H9 (cell line): Measurements from ENCODE around the gene SIDT2. TPM values are rescaled to one million over a fixed set of nuclear protein-coding genes. Genes with fewer than 3 reads are reported as not detected.
"Not testable (repeated sequence)": the region's sequence is repeated elsewhere in the genome, so short reads cannot be mapped to it uniquely, and the experiment has no call there.

Experiments
- DNase-seq: peaks from one replicate; pipeline ENCODE4 v3.0.0-alpha.2; 2017
- H2AFZ ChIP-seq: one replicate; pipeline ENCODE4 v1.6.1; 2013; ENCODE audit warnings: mild to moderate bottlenecking, low read length, control low read depth, moderate library complexity
- H2AK5ac ChIP-seq: 2 replicates; pipeline ENCODE4 v1.6.1; 2013; ENCODE audit warnings: low read length, control low read depth, mixed read lengths; ENCODE audit not compliant: insufficient read length
- H2BK120ac ChIP-seq: one replicate; pipeline ENCODE4 v1.6.1; 2013; ENCODE audit warnings: low read depth, mild to moderate bottlenecking, low read length, control low read depth, inconsistent platforms; ENCODE audit not compliant: poor library complexity, severe bottlenecking
- H2BK12ac ChIP-seq: 2 replicates; pipeline ENCODE4 v1.6.1; 2013; ENCODE audit warnings: low read length, control low read depth, mixed read lengths, low read depth; ENCODE audit not compliant: insufficient read length
- H2BK15ac ChIP-seq: 2 replicates; pipeline ENCODE4 v1.6.1; 2013; ENCODE audit warnings: low read depth, low read length, control low read depth
- H2BK20ac ChIP-seq: one replicate; pipeline ENCODE4 v1.6.1; 2013; ENCODE audit warnings: low read depth, mild to moderate bottlenecking, low read length, control low read depth, inconsistent platforms; ENCODE audit not compliant: poor library complexity, severe bottlenecking
- H2BK5ac ChIP-seq: 2 replicates; pipeline ENCODE4 v1.6.1; 2013; ENCODE audit warnings: low read length, control low read depth, mixed read lengths; ENCODE audit not compliant: insufficient read length
- H3K14ac ChIP-seq: 2 replicates; pipeline ENCODE4 v1.6.1; 2013; ENCODE audit warnings: low read length, control low read depth; ENCODE audit not compliant: insufficient read depth
- H3K18ac ChIP-seq: 2 replicates; pipeline ENCODE4 v1.6.1; 2013; ENCODE audit warnings: low read depth, mild to moderate bottlenecking, mixed read lengths, low read length, control low read depth; ENCODE audit not compliant: insufficient read length
- H3K23ac ChIP-seq: 2 replicates; pipeline ENCODE4 v1.6.1; 2013; ENCODE audit warnings: low read length, control low read depth, mixed read lengths, low read depth; ENCODE audit not compliant: insufficient read length
- H3K23me2 ChIP-seq: 2 replicates; pipeline ENCODE4 v1.6.1; 2013; ENCODE audit warnings: low read depth, mild to moderate bottlenecking, mixed read lengths, low read length, control low read depth; ENCODE audit not compliant: insufficient read length, poor library complexity, severe bottlenecking
- H3K27ac ChIP-seq: 2 replicates; pipeline ENCODE4 v1.5.1; 2013; ENCODE audit warnings: low read length, control low read depth, mixed read lengths, low read depth; ENCODE audit not compliant: insufficient read length
- H3K27me3 ChIP-seq: 2 replicates; pipeline ENCODE4 v1.6.1; 2013; ENCODE audit warnings: low read length, control low read depth, inconsistent platforms; ENCODE audit not compliant: insufficient read depth
- H3K4ac ChIP-seq: 2 replicates; pipeline ENCODE4 v1.6.1; 2013; ENCODE audit warnings: low read depth, mild to moderate bottlenecking, control low read depth, inconsistent platforms, low read length, moderate library complexity
- H3K4me1 ChIP-seq: 2 replicates; pipeline ENCODE4 v1.6.1; 2013; ENCODE audit warnings: low read length, control low read depth, inconsistent platforms; ENCODE audit not compliant: insufficient read depth
- H3K4me2 ChIP-seq: 2 replicates; pipeline ENCODE4 v1.6.1; 2013; ENCODE audit warnings: low read length, control low read depth, mixed read lengths; ENCODE audit not compliant: insufficient read length, insufficient read depth
- H3K56ac ChIP-seq: 2 replicates; pipeline ENCODE4 v1.6.1; 2013; ENCODE audit warnings: low read depth, mild to moderate bottlenecking, mixed read lengths, low read length, control low read depth; ENCODE audit not compliant: insufficient read length
- H3K79me1 ChIP-seq: 2 replicates; pipeline ENCODE4 v1.6.1; 2013; ENCODE audit warnings: low read depth, mild to moderate bottlenecking, moderate library complexity, low read length, control low read depth, inconsistent platforms; ENCODE audit not compliant: insufficient read depth, poor library complexity, severe bottlenecking
- H3K79me2 ChIP-seq: 2 replicates; pipeline ENCODE4 v1.6.1; 2013; ENCODE audit warnings: low read length, control low read depth, inconsistent platforms; ENCODE audit not compliant: insufficient read depth
- H3K9ac ChIP-seq: 2 replicates; pipeline ENCODE4 v1.6.1; 2013; ENCODE audit warnings: low read length, control low read depth, mixed read lengths; ENCODE audit not compliant: insufficient read length; ENCODE audit errors: extremely low read depth
- H3K9me3 ChIP-seq: one replicate; pipeline ENCODE4 v1.6.1; 2013; ENCODE audit warnings: low read depth, low read length, inconsistent platforms; ENCODE audit not compliant: control insufficient read depth
- H3T11ph ChIP-seq: one replicate; pipeline ENCODE4 v1.6.1; 2013; ENCODE audit warnings: mild to moderate bottlenecking, low read length, control low read depth, inconsistent platforms
- H4K20me1 ChIP-seq: one replicate; pipeline ENCODE4 v1.6.1; 2013; ENCODE audit not compliant: control insufficient read depth, insufficient read length, insufficient read depth
- H4K5ac ChIP-seq: 2 replicates; pipeline ENCODE4 v1.6.1; 2013; ENCODE audit warnings: low read depth, mild to moderate bottlenecking, mixed read lengths, low read length, control low read depth; ENCODE audit not compliant: insufficient read length
- H4K8ac ChIP-seq: replicated peaks from 2 replicates; pipeline ENCODE4 v1.6.1; 2013; ENCODE audit warnings: low read length, control low read depth, mixed read lengths, low read depth; ENCODE audit not compliant: insufficient read length
- H4K91ac ChIP-seq: 2 replicates; pipeline ENCODE4 v1.6.1; 2013; ENCODE audit warnings: low read depth, mild to moderate bottlenecking, moderate library complexity, mixed read lengths, low read length, control low read depth; ENCODE audit not compliant: insufficient read length
- H3K27ac Mint-ChIP-seq, 3 experiments: 2 replicates in 2 of 3; 3 replicates in 1 of 3; pipeline ENCODE4 v1.8.0; 2020 to 2021; ENCODE audit warnings: mixed read lengths in 3 of 3, mild to moderate bottlenecking in 1 of 3, moderate library complexity in 1 of 3
- H3K27me3 Mint-ChIP-seq: 2 replicates; pipeline ENCODE4 v1.8.0; 2021; ENCODE audit warnings: low read depth, mild to moderate bottlenecking, moderate library complexity, mixed read lengths
- H3K36me3 Mint-ChIP-seq, 3 experiments: 2 replicates in 2 of 3; 3 replicates in 1 of 3; pipeline ENCODE4 v1.8.0; 2020 to 2021; ENCODE audit warnings: low read depth in 3 of 3, mixed read lengths in 3 of 3; ENCODE audit not compliant: insufficient read depth in 1 of 3
- H3K4me1 Mint-ChIP-seq, 2 experiments: 2 replicates each; pipeline ENCODE4 v1.8.0; 2020; ENCODE audit warnings: mixed read lengths in 2 of 2
- H3K4me3 Mint-ChIP-seq, 2 experiments: 2 replicates in 1 of 2; 3 replicates in 1 of 2; pipeline ENCODE4 v1.8.0; 2020 to 2021; ENCODE audit warnings: mild to moderate bottlenecking in 2 of 2, mixed read lengths in 2 of 2, moderate library complexity in 1 of 2
- H3K9me3 Mint-ChIP-seq, 2 experiments: 2 replicates in 1 of 2; 3 replicates in 1 of 2; pipeline ENCODE4 v1.8.0; 2020; ENCODE audit warnings: mild to moderate bottlenecking in 2 of 2, mixed read lengths in 2 of 2, moderate library complexity in 1 of 2
- WGBS: extraction: QIAGEN DNeasy Blood & Tissue Kit; methylation state at CpG from one replicate; pipeline ENCODE4 v1.1.7; 2013; ENCODE audit warnings: missing lambda C conversion rate, low lambda C conversion rate, mixed read lengths; ENCODE audit not compliant: insufficient read length; ENCODE audit errors: extremely low coverage; 5-methylcytosine and 5-hydroxymethylcytosine counted together
- long read RNA-seq: library from polyadenylated mRNA; unstranded; transcript quantifications from one replicate; pipeline ENCODE4 v2.0.0, GENCODE V29; 2020
- total RNA-seq: library from RNA; stranded (reverse); gene quantifications from 2 replicates; pipeline ENCODE4 v1.2.1, GENCODE V29; 2021
- TF ChIP-seq, protein P1 (sequence below): fragments of 200-600 bp; sonication (generic); conservative IDR thresholded peaks from 3 replicates; pipeline ENCODE4 v1.8.0; 2021; ENCODE audit warnings: antibody characterized with exemption, mild to moderate bottlenecking

SIDT2 gene
- total RNA-seq, result 18.3 and 20.9 TPM in 2 replicates
- long read RNA-seq, full-length matches to known transcripts, result 4 of 15 reads
- long read RNA-seq, partial matches to known transcripts, result 5 of 15 reads
- long read RNA-seq, other reads (novel, unspliced or antisense), result 6 of 15 reads

DNA sequence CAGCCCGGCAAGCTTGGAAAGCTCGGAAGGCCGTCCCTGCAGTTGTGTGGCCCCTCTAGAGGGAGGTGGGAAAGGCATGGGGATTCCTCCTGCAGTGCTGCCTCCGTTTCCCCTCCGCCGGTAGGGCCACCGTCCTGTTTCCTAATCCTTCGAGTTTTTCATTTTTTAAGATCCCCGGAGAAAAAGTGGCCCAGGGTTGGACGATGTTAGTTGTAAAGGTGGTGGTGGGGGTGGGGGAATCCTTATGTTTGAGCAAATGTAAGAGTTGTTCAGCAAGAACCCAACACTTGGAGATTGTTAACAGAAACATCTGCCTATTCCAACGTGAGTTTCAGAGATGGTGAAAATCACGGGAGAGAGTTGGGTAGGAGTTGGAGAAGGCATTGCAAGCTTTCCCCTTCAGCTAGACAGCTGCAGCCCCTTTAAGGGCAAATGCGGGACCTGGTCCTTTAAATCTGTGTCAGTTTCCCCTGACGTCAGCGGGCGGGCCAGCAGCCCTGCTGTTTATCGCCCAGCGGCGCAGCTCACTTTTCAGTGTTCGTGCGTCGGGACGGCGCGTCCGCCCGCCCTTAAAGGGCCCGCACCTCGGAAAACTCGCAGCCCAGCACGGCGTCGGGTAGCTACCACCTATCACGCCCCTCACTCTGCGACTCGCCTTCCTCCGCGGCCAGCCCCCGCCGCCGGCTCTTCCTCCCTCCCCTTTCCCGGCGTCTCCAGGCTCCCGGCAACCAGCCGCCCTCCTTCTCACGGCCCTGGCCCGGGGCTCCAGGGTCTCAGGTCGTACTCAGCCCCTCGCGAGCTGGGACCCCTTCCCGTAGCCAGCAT is at the start of gene SIDT2:
Gene SIDT2, plus strand, starts transcription at position 534 of the 825 bp plus-strand sequence. CDS start 521 bp downstream, outside the sequence.
- no peak within 1 kb of the TSS for H3T11ph ChIP-seq
- DNase-seq, result peak; percentile 96
- H3K18ac ChIP-seq, result peak within 1 kb of the TSS; percentile 66
- no peak within 1 kb of the TSS for H2BK15ac ChIP-seq
- H3K27ac ChIP-seq, result peak within 1 kb of the TSS; percentile 64
- no peaks in the 10 kb centered on the region for H3K27me3 ChIP-seq
- H2BK12ac ChIP-seq, result no peak within 1 kb of the TSS
- H2BK5ac ChIP-seq, result peak within 1 kb of the TSS; percentile 48
- peak within 1 kb of the TSS; percentile 95 for H3K4me2 ChIP-seq
- Mint-ChIP-seq H3K27me3 (peaks cover 4% of the 10 kb centered on the region; the same call in 1 of the 2 replicates), H3K4me1 (peaks cover 21 to 29% of the 10 kb centered on the region in 2 experiments), H3K4me3 (peak within 1 kb of the TSS; percentile 90 to 97), H3K9me3 (no peaks in the 10 kb centered on the region), H3K36me3 (peaks cover 0 to 17% (median 12%) of the 10 kb centered on the region in 3 experiments; a peak in 4 of 7 replicates), H3K27ac (peak within 1 kb of the TSS; percentile 96 to 97 (median 97))
- WGBS, result no CpG with 5 or more reads among the region's 51 CpGs
- H2AFZ ChIP-seq, result peak within 1 kb of the TSS; percentile 11
- no peaks in the 10 kb centered on the region for H3K79me1 ChIP-seq
- no peak within 1 kb of the TSS for H4K5ac ChIP-seq
- H3K9me3 ChIP-seq, result no peaks in the 10 kb centered on the region
- H3K14ac ChIP-seq, result peak within 1 kb of the TSS; percentile 85
- H3K4me1 ChIP-seq, result peaks cover 6% of the 10 kb centered on the region; the same call in 1 of the 2 replicates
- H3K23me2 ChIP-seq, result peaks cover 14% of the 10 kb centered on the region
- peak within 1 kb of the TSS; percentile 64 for H3K9ac ChIP-seq
- H3K56ac ChIP-seq, result no peak within 1 kb of the TSS
- no peak within 1 kb of the TSS for H4K8ac ChIP-seq
- H2BK120ac ChIP-seq, result no peak within 1 kb of the TSS
- no peak within 1 kb of the TSS for H4K91ac ChIP-seq
- no peaks in the 10 kb centered on the region for H3K79me2 ChIP-seq
- TF ChIP-seq, protein P1, sequence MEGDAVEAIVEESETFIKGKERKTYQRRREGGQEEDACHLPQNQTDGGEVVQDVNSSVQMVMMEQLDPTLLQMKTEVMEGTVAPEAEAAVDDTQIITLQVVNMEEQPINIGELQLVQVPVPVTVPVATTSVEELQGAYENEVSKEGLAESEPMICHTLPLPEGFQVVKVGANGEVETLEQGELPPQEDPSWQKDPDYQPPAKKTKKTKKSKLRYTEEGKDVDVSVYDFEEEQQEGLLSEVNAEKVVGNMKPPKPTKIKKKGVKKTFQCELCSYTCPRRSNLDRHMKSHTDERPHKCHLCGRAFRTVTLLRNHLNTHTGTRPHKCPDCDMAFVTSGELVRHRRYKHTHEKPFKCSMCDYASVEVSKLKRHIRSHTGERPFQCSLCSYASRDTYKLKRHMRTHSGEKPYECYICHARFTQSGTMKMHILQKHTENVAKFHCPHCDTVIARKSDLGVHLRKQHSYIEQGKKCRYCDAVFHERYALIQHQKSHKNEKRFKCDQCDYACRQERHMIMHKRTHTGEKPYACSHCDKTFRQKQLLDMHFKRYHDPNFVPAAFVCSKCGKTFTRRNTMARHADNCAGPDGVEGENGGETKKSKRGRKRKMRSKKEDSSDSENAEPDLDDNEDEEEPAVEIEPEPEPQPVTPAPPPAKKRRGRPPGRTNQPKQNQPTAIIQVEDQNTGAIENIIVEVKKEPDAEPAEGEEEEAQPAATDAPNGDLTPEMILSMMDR, result no peak
- no peak within 1 kb of the TSS for H2AK5ac ChIP-seq
- no peak within 1 kb of the TSS for H2BK20ac ChIP-seq
- H3K23ac ChIP-seq, result no peak within 1 kb of the TSS
- no peak within 1 kb of the TSS for H3K4ac ChIP-seq
- H4K20me1 ChIP-seq, result no peaks in the 10 kb centered on the region

DNA sequence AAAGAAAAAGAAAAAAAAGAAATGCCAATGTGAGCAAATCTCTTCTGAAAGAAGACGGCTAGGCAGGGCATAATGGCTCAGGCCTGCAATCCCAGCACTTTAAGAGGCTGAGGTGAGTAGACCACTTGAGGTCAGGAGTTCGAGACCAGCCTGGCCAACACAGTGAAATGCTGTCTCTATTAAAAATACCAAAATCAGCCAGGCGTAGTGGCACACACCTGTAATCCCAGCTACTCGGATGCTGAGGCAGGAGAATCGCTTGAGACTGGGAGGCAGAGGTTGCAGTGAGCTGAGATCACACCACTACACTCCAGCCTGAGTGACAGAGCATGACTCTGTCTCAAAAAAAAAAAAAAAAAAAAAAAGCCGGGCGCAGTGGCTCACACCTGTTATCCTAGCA is 48.1 kb upstream of the SIDT2 start:
- not testable (repeated sequence) for H3K14ac ChIP-seq, H3K36me3 Mint-ChIP-seq, H4K91ac ChIP-seq, H3K9ac ChIP-seq, H2BK12ac ChIP-seq, H3K23me2 ChIP-seq, H4K5ac ChIP-seq, H3K79me1 ChIP-seq, H4K20me1 ChIP-seq, H3K9me3 ChIP-seq, H3K4me2 ChIP-seq, H3K4me1 Mint-ChIP-seq, H2AK5ac ChIP-seq, H3K27me3 ChIP-seq, H3K79me2 ChIP-seq, H3K27ac ChIP-seq, H3K9me3 Mint-ChIP-seq, H3T11ph ChIP-seq, DNase-seq, H2BK120ac ChIP-seq, H3K4me1 ChIP-seq, H3K4me3 Mint-ChIP-seq, H3K23ac ChIP-seq, H3K4ac ChIP-seq, H2BK20ac ChIP-seq, H2BK15ac ChIP-seq, H2AFZ ChIP-seq, H3K27ac Mint-ChIP-seq, H3K56ac ChIP-seq, H3K18ac ChIP-seq, H2BK5ac ChIP-seq, H4K8ac ChIP-seq
- peaks cover 21% of the 10 kb centered on the region for H3K27me3 Mint-ChIP-seq
- WGBS, result no CpG with 5 or more reads among the region's 7 CpGs
